Spleen (tissue), 11 donors: ENCODE measurements around the gene IFT172. TPM values are rescaled to one million over a fixed set of nuclear protein-coding genes. Genes with fewer than 3 reads are reported as not detected.
A peak's percentile ranks its signal among the peaks of the same experiment; 100 is the strongest.
"Not testable (repeated sequence)": the region's sequence is repeated elsewhere in the genome, so short reads cannot be mapped to it uniquely, and the experiment has no call there.

Experiments
- DNase-seq: peaks from one replicate; pipeline ENCODE4 v3.0.0-alpha.2; 2020
- H3K27ac ChIP-seq, 8 donors: fragments of 200-600 bp; sonication (generic) in 7 of 8; 1 replicate in 4 of 8; 2 replicates in 4 of 8; pipeline versions ENCODE4 v1.5.0 to v1.8.0; 2016 to 2021; ENCODE audit warnings: inconsistent platforms in 4 of 8, mild to moderate bottlenecking in 4 of 8, moderate library complexity in 1 of 8
- H3K27me3 ChIP-seq, 7 donors: fragments of 200-600 bp; sonication (generic) in 6 of 7; replicated peaks in 1 of 7; 1 replicate in 4 of 7; 2 replicates in 3 of 7; pipeline versions ENCODE4 v1.5.0 to v1.8.0; 2016 to 2021; ENCODE audit warnings: inconsistent platforms in 3 of 7, mild to moderate bottlenecking in 1 of 7
- H3K36me3 ChIP-seq, 6 donors: fragments of 200-600 bp; sonication (generic) in 5 of 6; 1 replicate in 4 of 6; 2 replicates in 2 of 6; pipeline versions ENCODE4 v1.5.0 to v1.8.0; 2016 to 2021; ENCODE audit warnings: inconsistent platforms in 2 of 6
- H3K4me1 ChIP-seq, 6 donors: fragments of 200-600 bp; sonication (generic) in 5 of 6; 1 replicate in 3 of 6; 2 replicates in 3 of 6; pipeline versions ENCODE4 v1.5.0 to v1.8.0; 2016 to 2021; ENCODE audit warnings: inconsistent platforms in 3 of 6
- H3K4me3 ChIP-seq, 8 donors: fragments of 200-600 bp; sonication (generic) in 7 of 8; 1 replicate in 4 of 8; 2 replicates in 4 of 8; pipeline versions ENCODE4 v1.5.0 to v1.8.0; 2016 to 2021; ENCODE audit warnings: inconsistent platforms in 4 of 8, mild to moderate bottlenecking in 4 of 8, moderate library complexity in 2 of 8
- H3K9me3 ChIP-seq, 8 donors: fragments of 200-600 bp; sonication (generic) in 7 of 8; 1 replicate in 4 of 8; 2 replicates in 4 of 8; pipeline versions ENCODE4 v1.5.0 to v1.8.0; 2016 to 2021; ENCODE audit warnings: inconsistent platforms in 4 of 8
- POLR2A ChIP-seq, 3 donors: fragments of 450-650 bp; IDR thresholded peaks; one replicate each; pipeline ENCODE4 v1.5.1; 2017; ENCODE audit warnings: antibody characterized with exemption in 3 of 3, mild to moderate bottlenecking in 1 of 3
- POLR2AphosphoS5 ChIP-seq, 3 donors: sonication (generic); formaldehyde crosslinking; IDR thresholded peaks; one replicate each; pipeline ENCODE4 v1.5.1; 2017; ENCODE audit warnings: antibody characterized with exemption in 3 of 3
- WGBS, 5 donors: extraction: QIAGEN DNeasy Blood & Tissue Kit in 3 of 5; methylation state at CpG; one replicate each; pipeline versions ENCODE4 v1.1.5 to v1.1.7; 2013 to 2018; 5-methylcytosine and 5-hydroxymethylcytosine counted together
- intact Hi-C: fragments of 100-400 bp; cut with DNase I; formaldehyde crosslinking; loops from one replicate; pipeline ENCODE4 v1.15.0; 2023; ENCODE audit warnings: low total_unique reads
- polyA plus RNA-seq, 3 donors: library from polyadenylated mRNA; stranded (reverse); fragments of 200-250 nt; gene quantifications; one replicate each; pipeline ENCODE4 v1.2.1, GENCODE V29; 2013
- total RNA-seq, 7 donors: library from RNA; depleted of rRNA in 3 of 7; stranded (reverse); fragments of >200 nt in 3 of 7; fragmentation: NEBNext Ultra II Directional in 4 of 7; extraction: Animal tissue kit (Norgen Biotek cat#: 25700) in 4 of 7; gene quantifications; one replicate each; pipeline versions ENCODE4 v1.1.0 to v1.2.1, GENCODE V29; 2016 to 2021
- TF ChIP-seq, protein P1 (sequence below), 11 experiments: fragments of 200-600 bp in 7 of 11; fragments of 450-650 bp in 4 of 11; sonication (generic) in 4 of 11; IDR thresholded peaks in 8 of 11; conservative IDR thresholded peaks in 3 of 11; 1 replicate in 7 of 11; 2 replicates in 4 of 11; pipeline versions ENCODE4 v1.4.0 to v1.8.0; 2016 to 2021; ENCODE audit warnings: antibody characterized with exemption in 11 of 11, inconsistent platforms in 4 of 11, mild to moderate bottlenecking in 1 of 11
- donor health status: healthy with polysubstance abuse.
- donor health status: DM: no; HTN: no; CAD: no; lungs with moderate emphysema.
- donor health status: DM: no; HTN: no; CAD: no.
- donor health status: Bipolar disorder and iron deficiency.
- donor health status: healthy.
- donor health status: DM: no; HTN: no; CAD: no.
- donor health status: DM: yes; HTN: yes; CAD: no.

The IFT172 gene
- total and polyA plus RNA-seq, 10 donors = 14.4 to 48.4 (median 35.1) TPM

DNA sequence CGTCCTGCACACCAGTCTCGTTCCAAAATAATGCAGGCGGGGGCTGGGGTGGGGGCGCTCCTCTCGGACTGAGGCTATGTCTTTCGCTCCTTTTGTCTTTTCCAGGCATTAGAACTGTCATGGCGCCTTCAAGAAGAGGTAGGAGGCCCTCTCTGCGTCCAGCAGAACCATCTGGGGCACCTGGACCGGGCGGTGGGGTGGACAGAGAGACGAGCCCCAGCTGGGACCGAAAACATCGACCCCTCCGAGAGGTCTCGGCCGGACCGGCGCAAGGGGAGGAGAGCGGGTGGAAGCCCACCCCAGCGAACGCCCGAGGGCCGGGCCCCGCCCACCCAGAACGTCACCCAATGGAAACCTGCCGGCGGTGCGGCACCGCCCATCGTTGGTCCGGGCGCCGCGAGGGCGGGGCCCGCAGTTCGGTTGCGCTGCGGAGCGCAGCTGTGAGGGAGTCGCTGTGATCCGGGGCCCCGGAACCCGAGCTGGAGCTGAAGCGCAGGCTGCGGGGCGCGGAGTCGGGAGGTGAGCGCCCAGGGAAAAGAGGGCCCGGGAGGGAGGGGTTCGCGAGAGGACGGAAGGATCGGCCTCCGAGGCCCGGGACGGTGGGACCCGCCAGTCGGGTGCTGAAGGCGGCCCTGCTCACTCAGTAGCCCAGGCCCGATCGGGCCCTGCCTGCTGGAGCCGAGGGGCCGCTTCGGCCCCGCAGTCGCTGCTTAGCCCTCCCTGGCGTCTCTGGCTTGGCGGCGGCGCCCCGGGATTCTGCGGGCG, 61.1 kb downstream of the IFT172 start, which contains the start of gene NRBP1:
NRBP1 (plus strand) TSS at position 419 of the 765 bp plus-strand sequence. CDS start 4,643 bp downstream, outside the sequence.
- H3K36me3 ChIP-seq = peaks cover 0 to 11% (median 4%) of the 10 kb centered on the region in 6 donors
- peaks cover 29 to 52% (median 43%) of the 10 kb centered on the region in 6 donors for H3K4me1 ChIP-seq
- H3K9me3 ChIP-seq = no peaks in the 10 kb centered on the region
- no peaks in the 10 kb centered on the region for H3K27me3 ChIP-seq
- peak; percentile 98 for DNase-seq
- peak within 1 kb of the TSS; percentile 96 to 100 (median 99) for H3K27ac ChIP-seq
- peak; percentile 74 to 90 (median 85) for TF ChIP-seq POLR2A (IDR thresholded peaks at IDR 0.05)
- peak; percentile 97 to 98 (median 97) for TF ChIP-seq POLR2AphosphoS5 (IDR thresholded peaks at IDR 0.05)
- TF ChIP-seq, protein P1, sequence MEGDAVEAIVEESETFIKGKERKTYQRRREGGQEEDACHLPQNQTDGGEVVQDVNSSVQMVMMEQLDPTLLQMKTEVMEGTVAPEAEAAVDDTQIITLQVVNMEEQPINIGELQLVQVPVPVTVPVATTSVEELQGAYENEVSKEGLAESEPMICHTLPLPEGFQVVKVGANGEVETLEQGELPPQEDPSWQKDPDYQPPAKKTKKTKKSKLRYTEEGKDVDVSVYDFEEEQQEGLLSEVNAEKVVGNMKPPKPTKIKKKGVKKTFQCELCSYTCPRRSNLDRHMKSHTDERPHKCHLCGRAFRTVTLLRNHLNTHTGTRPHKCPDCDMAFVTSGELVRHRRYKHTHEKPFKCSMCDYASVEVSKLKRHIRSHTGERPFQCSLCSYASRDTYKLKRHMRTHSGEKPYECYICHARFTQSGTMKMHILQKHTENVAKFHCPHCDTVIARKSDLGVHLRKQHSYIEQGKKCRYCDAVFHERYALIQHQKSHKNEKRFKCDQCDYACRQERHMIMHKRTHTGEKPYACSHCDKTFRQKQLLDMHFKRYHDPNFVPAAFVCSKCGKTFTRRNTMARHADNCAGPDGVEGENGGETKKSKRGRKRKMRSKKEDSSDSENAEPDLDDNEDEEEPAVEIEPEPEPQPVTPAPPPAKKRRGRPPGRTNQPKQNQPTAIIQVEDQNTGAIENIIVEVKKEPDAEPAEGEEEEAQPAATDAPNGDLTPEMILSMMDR (IDR thresholded peaks at IDR 0.05 in 8 of 11, conservative IDR thresholded peaks at IDR 0.05 in 3 of 11) = peak in 1 of 11 experiments; percentile 11
- intact Hi-C loops = no loop called here
- peak within 1 kb of the TSS; percentile 87 to 98 (median 94) for H3K4me3 ChIP-seq
- WGBS, 5 donors = 0 to 1% (median 0%) methylated on average over 32 to 75 of the region's 75 CpGs

DNA sequence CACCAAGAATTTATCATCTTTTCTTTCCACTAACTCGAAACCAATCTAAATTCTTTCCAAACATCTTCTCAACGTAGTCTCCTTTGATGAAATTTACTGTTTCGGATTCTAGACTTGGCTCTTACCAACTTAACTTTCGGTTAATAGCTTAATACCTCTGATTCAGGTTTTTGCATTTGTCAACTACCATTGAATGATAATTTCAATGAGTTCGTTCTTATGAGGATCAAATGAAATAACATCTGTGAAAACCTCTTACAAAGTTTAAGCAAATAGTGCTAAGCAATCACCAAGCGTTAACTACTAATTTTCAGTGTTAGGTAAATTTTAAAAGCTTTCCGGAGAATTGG, 61.7 kb downstream of the IFT172 start:
- no peaks in the 10 kb centered on the region for H3K9me3 ChIP-seq
- H3K4me1 ChIP-seq = peaks cover 29 to 49% (median 43%) of the 10 kb centered on the region in 6 donors
- 18 to 25% (median 21%) methylated on average over 7 of the region's 7 CpGs for WGBS, 5 donors
- peak overlapping the region; percentile 87 to 98 (median 94) for H3K4me3 ChIP-seq
- peak overlapping the region; percentile 96 to 100 (median 99) for H3K27ac ChIP-seq
- peaks cover 0 to 5% (median 0%) of the 10 kb centered on the region in 6 donors for H3K36me3 ChIP-seq
- TF ChIP-seq POLR2AphosphoS5 (IDR thresholded peaks at IDR 0.05) = no peak
- TF ChIP-seq, protein P1 (IDR thresholded peaks at IDR 0.05 in 8 of 11, conservative IDR thresholded peaks at IDR 0.05 in 3 of 11) = no peak
- TF ChIP-seq POLR2A (IDR thresholded peaks at IDR 0.05) = no peak
- intact Hi-C loops = no loop called here
- no peak for DNase-seq
- H3K27me3 ChIP-seq = no peaks in the 10 kb centered on the region

DNA sequence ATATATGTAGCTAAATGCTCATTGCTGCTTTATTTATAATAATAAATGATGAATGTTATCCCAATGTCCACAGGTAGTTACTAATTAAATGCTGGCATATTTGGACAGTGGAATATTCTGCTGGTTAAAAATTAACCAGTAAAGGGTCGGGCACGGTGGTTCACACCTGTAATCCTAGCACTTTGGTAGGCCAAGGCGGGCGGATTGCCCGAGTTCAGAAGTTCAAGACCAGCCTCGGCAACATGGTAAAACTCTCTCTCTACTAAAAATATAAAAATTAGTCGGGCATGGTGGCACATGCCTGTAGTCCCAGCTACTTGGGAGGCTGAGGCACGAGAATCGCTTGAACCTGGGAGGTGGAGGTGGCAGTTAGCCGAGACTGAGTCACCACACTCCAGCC, 64.5 kb downstream of the IFT172 start:
- H3K9me3 ChIP-seq, H3K27ac ChIP-seq, H3K27me3 ChIP-seq, DNase-seq, H3K4me3 ChIP-seq, intact Hi-C loops, H3K36me3 ChIP-seq: not testable (repeated sequence)
- peaks cover 11 to 21% (median 16%) of the 10 kb centered on the region in 6 donors for H3K4me1 ChIP-seq
- 92 to 98% (median 95%) methylated on average over 10 of the region's 10 CpGs for WGBS, 5 donors

DNA sequence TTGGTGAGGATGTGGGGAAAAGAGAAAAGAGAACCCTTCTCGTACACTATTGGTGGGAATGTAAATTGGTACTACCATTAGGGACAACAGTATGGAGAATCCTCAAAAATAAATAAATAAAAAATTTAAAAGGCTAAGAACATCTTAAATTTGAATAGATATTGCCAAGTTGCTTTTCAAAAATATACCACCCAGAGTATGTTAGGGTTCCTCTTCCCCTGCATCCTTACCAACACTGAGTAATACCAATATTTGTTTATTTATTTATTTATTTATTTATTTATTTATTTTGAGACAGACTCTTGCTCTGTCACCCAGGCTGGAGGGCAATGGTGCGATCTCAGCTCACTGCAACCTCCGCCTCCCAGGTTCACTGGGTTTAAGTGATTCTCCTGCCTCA, 66.6 kb downstream of the IFT172 start:
- TF ChIP-seq POLR2AphosphoS5 (IDR thresholded peaks at IDR 0.05) (no peak), POLR2A (IDR thresholded peaks at IDR 0.05) (no peak)
- TF ChIP-seq, protein P1 (IDR thresholded peaks at IDR 0.05 in 8 of 11, conservative IDR thresholded peaks at IDR 0.05 in 3 of 11) = no peak
- Histone ChIP-seq H3K4me3 (no peak overlapping the region), H3K27me3 (no peaks in the 10 kb centered on the region), H3K9me3 (no peaks in the 10 kb centered on the region), H3K4me1 (peaks cover 3 to 7% (median 6%) of the 10 kb centered on the region in 6 donors), H3K36me3 (no peaks in the 10 kb centered on the region), H3K27ac (no peak overlapping the region)
- DNase-seq = no peak
- intact Hi-C loops = no loop called here
- WGBS, 5 donors = 96 to 99% (median 97%) methylated on average over 3 of the region's 3 CpGs
